ENCODE data around the gene ADPRHL1. TPM values are rescaled to one million over a fixed set of nuclear protein-coding genes. Genes with fewer than 3 reads are reported as not detected.

The ADPRHL1 gene
- total RNA-seq, 1 experiment from 2014 or later, result 2.7 TPM

DNA sequence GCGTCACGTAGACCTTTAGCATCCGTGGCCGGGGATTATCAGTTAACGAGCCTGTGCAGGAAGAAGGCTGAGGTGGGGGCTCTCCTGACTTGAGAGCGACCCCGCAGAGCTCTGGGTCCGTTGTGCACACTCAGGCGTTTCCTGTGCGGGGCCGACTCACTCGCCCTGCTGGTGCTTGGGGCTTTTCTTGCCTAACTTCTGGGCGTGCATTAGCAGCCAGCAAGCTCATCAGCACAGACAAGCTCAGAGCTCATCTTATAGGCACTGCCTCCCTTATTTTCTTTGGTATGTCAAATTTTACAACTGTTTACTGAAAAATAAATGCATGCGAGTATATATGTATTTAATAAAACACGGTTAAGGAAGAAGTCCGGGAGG, 23.7 kb downstream of the ADPRHL1 start:
- H3K4ac ChIP-seq (ENCODE audit: low read depth, low read length), result no peak overlapping the region
- TF ChIP-seq, protein P1, sequence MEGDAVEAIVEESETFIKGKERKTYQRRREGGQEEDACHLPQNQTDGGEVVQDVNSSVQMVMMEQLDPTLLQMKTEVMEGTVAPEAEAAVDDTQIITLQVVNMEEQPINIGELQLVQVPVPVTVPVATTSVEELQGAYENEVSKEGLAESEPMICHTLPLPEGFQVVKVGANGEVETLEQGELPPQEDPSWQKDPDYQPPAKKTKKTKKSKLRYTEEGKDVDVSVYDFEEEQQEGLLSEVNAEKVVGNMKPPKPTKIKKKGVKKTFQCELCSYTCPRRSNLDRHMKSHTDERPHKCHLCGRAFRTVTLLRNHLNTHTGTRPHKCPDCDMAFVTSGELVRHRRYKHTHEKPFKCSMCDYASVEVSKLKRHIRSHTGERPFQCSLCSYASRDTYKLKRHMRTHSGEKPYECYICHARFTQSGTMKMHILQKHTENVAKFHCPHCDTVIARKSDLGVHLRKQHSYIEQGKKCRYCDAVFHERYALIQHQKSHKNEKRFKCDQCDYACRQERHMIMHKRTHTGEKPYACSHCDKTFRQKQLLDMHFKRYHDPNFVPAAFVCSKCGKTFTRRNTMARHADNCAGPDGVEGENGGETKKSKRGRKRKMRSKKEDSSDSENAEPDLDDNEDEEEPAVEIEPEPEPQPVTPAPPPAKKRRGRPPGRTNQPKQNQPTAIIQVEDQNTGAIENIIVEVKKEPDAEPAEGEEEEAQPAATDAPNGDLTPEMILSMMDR (conservative IDR thresholded peaks at IDR 0.05), result no peak
- H3K79me1 ChIP-seq (ENCODE audit: insufficient read depth, low read depth, low read length, poor library complexity, severe bottlenecking), result no peaks in the 10 kb centered on the region
- H3K4me2 ChIP-seq (ENCODE audit: insufficient read depth, insufficient read length, low read length), result no peak overlapping the region
- no peaks in the 10 kb centered on the region for H3K23me2 ChIP-seq (ENCODE audit: insufficient read length, low read depth, low read length, poor library complexity, severe bottlenecking)
- H2BK15ac ChIP-seq (ENCODE audit: low read depth, low read length), result no peak overlapping the region
- no peak overlapping the region for H3K23ac ChIP-seq (ENCODE audit: insufficient read length, low read depth, low read length)
- DNase-seq, result no peak
- no peak overlapping the region for H4K91ac ChIP-seq (ENCODE audit: insufficient read length, low read depth, low read length)
- no peaks in the 10 kb centered on the region for H4K20me1 ChIP-seq (ENCODE audit: control insufficient read depth, insufficient read depth, insufficient read length)
- no peak overlapping the region for H3K18ac ChIP-seq (ENCODE audit: insufficient read length, low read depth, low read length)
- H3K4me1 ChIP-seq (ENCODE audit: insufficient read depth, low read length), result no peaks in the 10 kb centered on the region
- Mint-ChIP-seq H3K36me3 (ENCODE audit: insufficient read depth in 1 of 3, low read depth in 3 of 3) (peaks cover 0 to 4% (median 0%) of the 10 kb centered on the region in 3 experiments; a peak in 1 of 7 replicates), H3K4me3 (no peak overlapping the region), H3K27me3 (ENCODE audit: low read depth) (no peaks in the 10 kb centered on the region), H3K27ac (no peak overlapping the region), H3K9me3 (no peaks in the 10 kb centered on the region), H3K4me1 (peaks cover 0 to 5% of the 10 kb centered on the region in 2 experiments; a peak in 2 of 4 replicates)
- no peak overlapping the region for H4K8ac ChIP-seq (replicated peaks; ENCODE audit: insufficient read length, low read depth, low read length)
- H3K27ac ChIP-seq (ENCODE audit: insufficient read length, low read depth, low read length), result no peak overlapping the region
- H3K14ac ChIP-seq (ENCODE audit: insufficient read depth, low read length), result no peak overlapping the region
- no peak overlapping the region for H2BK5ac ChIP-seq (ENCODE audit: insufficient read length, low read length)
- H3K9me3 ChIP-seq (ENCODE audit: control insufficient read depth, low read depth, low read length), result no peaks in the 10 kb centered on the region
- no CpG with 5 or more reads among the region's 16 CpGs for WGBS (ENCODE audit: extremely low coverage, insufficient read length, low lambda C conversion rate)
- no peak overlapping the region for H2AK5ac ChIP-seq (ENCODE audit: insufficient read length, low read length)
- no peak overlapping the region for H2BK12ac ChIP-seq (ENCODE audit: insufficient read length, low read depth, low read length)
- H3K9ac ChIP-seq (ENCODE audit: extremely low read depth, insufficient read length, low read length), result no peak overlapping the region
- no peak overlapping the region for H2BK20ac ChIP-seq (ENCODE audit: low read depth, low read length, poor library complexity, severe bottlenecking)
- no peak overlapping the region for H2BK120ac ChIP-seq (ENCODE audit: low read depth, low read length, poor library complexity, severe bottlenecking)
- no peak overlapping the region for H3T11ph ChIP-seq (ENCODE audit: low read length)
- no peak overlapping the region for H2AFZ ChIP-seq (ENCODE audit: low read length)
- no peaks in the 10 kb centered on the region for H3K79me2 ChIP-seq (ENCODE audit: insufficient read depth, low read length)
- no peaks in the 10 kb centered on the region for H3K27me3 ChIP-seq (ENCODE audit: insufficient read depth, low read length)
- no peak overlapping the region for H4K5ac ChIP-seq (ENCODE audit: insufficient read length, low read depth, low read length)
- H3K56ac ChIP-seq (ENCODE audit: insufficient read length, low read depth, low read length), result no peak overlapping the region
